Glomerular visceral epithelial cell (primary cell): Measurements from ENCODE around the gene IL21R.
A peak's percentile ranks its signal among the peaks of the same experiment; 100 is the strongest.
"Not testable (repeated sequence)": the region's sequence is repeated elsewhere in the genome, so short reads cannot be mapped to it uniquely, and the experiment has no call there.

ENCODE experiments used
- DNase-seq: peaks from one replicate; pipeline ENCODE4 v3.0.0-alpha.2; 2016; ENCODE audit errors: extremely low spot score

The IL21R gene

DNA sequence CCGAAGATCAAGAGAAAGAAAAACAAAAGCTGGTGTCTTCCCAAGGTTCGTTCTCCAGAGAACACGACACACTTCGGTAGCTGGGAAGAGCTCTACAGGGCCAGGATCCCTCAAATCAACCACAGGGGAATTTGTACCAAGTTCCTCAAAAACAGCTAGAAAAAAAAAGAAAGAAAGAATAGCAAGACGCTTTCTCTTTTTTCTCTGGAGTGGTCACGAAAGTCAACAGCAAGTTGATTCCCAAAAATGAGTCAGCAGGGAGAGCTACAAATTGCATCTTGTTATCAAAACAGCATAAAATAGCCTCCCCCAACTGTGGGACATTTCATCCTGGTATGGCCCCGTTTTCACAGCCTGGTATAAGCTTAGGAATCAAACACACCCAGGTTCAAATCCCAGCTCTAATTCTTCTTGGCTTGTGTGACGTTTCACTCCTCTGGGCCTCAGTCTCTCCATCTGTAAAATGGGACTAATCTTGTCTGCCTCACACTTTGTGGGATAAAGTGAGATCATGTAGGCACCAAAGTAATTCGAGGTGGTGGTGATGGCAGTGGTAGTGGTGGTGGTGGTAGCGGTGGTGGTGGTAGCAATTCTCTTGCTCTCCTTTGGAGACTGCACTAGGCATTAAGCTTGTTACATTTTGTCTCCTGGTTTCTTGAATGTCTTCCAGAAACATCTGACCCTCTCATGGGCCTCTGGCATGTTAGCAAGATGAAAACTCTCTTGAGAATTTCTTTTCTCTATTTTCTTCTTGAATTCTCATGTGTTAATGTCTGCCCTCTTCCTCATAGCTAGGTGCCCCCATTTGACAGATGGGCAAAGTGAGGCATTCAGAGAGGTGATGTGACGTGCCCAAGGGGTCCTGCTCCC lies 988 bp upstream of the IL21R start:
- peak; percentile 25 for DNase-seq

DNA sequence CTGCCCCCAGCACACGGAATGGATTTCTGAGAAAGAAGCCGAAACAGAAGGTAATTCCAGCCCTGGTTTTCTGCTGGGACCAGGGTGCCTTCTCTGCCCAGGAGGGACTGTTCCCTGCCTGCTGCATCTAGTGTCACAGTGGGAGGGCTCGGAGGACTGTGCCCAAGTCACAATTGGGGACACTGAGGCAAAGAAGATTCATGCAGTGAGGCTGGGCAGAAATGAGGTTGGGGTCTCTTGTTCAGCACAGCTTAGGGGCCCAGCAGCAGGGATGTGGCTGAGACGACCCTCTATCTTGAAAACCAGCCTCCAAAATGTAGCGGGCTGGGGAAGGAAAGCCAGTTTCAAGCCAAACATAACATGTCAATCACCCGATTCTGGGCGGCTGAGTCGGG lies 592 bp downstream of the IL21R start:
- no peak for DNase-seq

DNA sequence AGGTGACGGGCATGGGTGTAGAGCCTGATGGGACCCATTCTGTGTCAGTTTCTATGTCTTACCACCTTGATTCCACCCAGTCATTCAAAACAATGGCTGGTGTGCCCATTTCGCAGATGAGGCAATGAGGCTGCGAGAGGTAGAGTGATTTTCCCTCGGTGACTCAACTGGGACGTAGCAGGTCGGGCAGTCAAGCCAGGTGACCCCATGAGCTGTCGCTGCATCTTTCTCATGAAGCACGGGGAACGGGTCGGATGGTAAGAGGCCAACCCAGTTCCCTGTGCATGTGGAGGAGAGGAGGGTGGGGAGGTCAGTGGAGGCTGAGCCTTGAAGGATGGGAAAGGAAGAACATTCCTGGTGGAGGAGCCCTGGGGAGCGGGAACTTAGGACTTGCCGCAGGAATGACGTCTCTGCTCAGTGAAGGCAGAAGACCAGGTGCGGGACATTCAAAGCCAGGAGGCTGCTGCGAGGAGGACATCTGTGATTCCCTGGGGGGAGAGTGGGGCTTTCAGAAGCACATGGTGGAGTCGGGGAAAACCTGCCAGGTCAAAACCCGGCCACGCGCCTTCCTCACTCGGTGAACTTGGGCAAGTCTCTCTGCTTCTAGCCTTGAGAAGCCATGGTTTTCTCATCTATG lies 1.1 kb downstream of the IL21R start:
- no peak for DNase-seq

DNA sequence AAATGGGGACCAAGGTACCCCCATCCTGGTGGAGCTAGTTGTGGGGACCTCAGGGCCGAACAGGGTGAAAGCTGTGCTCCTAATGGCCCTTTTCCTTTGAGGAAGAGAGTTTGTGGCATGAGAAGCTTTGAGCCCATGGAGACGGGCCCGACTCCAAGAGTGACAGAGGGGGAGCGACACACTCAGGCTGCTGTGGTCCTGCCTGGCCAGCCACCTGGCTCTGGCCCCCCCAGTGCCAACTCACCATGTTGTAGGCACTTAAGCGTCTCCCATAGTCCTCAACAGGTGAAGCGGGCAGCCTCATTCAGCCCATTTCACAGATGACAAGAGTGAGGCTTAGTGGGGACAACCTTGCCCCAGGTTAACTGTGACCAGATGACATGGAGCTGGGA lies 1.6 kb downstream of the IL21R start:
- DNase-seq: no peak

DNA sequence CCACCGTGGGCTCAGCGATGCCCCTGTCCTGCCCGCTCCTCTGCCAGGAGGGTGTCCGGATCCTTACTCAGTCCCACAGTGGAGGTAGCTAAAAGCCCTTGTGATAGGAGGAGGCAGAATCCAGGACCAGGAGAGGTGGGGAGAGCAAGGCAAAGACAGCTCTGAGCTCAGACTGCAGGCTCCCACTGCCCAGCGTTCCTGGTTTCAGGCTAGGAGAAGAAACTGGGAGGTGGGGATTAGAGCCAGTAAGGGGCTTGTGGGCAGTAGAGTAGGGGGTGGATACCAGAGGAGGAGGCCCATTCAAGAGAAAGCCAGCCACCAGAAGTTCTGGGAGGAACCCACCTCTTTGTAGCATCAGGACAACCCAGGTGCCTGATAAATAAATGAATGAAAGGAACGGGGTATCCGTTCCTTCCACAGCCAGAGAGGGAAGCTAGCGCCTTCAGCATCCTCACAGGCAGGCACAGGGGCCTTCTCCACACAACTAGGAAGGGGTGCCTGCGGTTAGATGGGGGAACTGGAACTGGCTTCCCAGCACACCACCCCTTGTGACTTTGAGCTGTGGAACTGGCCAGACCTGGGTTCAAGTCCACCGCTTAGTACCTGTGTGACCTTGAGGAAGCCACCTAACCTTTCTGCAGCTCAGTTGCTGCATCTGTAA lies 2.3 kb downstream of the IL21R start:
- DNase-seq: no peak

DNA sequence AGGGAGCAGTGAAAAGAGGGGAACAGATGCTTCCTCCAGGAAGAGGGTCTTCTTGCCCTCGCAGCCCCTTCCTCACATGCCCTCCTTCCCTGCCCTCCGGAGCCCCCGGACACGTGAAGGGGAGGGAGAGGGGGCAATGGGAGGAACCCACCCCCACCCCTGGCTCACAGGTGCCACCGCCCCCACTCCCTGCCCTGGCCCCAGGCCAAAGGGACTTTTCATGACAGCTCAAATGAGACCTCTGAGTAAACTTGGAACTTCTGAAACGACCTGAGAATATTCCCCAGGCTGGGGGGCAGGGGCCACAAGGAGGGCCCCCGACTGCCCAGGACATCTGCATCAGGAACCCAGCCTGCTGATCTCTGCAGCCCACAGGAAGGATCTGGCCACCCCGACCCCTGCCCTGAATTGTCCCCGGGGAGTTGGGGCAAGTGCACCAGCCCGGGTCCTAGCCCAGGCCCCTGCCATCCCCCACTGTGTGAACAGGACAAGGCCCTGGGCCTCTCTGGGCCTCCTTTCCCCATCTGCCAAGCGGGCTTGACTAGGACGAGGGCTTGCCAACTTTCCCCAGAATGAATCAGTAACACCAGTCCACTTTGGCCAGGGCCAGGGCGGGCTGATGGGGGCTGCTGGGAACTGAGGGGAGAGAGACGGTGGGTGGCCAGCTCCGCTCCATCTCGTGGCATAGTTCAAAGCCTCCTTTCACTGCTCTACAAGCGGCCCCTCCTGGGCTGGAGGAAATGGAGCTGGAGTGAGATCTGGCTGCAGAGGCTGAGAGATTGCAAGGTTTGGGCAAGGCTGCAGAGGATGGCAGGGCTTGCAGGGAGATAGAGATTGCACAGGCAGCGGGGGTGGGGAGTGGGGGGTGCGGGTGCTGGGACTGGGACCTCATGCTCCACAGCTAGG lies 3.8 kb downstream of the IL21R start:
- no peak for DNase-seq

DNA sequence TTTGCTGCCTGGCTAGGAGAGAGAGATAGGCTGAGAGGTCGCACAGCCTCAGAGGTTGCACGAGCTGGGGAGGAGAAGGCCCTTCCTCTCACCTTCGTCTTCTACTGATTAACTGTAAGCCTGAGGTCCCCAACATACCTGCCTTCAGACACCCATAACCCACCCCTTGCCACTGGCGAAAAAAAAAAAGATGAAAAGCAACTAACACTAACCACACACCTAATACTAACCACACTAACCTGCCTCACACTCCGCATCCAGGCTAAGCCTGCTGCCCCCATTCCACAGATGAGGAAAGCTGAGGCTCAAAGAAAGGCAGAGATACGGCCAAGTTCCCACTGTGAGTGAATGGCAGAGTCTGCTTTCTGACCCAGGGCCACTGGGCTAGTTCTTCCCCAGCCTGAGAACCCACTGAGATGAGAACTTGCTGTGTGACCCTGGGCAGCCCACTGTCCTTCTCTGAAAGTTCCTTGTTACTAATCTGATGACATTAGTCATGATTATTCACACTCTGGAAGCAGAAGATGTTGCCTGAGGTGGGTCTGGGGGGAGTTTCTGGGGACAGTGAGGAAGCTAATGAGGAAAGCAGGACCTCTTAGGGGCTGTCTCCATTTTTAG lies 4.6 kb downstream of the IL21R start:
- DNase-seq: no peak

DNA sequence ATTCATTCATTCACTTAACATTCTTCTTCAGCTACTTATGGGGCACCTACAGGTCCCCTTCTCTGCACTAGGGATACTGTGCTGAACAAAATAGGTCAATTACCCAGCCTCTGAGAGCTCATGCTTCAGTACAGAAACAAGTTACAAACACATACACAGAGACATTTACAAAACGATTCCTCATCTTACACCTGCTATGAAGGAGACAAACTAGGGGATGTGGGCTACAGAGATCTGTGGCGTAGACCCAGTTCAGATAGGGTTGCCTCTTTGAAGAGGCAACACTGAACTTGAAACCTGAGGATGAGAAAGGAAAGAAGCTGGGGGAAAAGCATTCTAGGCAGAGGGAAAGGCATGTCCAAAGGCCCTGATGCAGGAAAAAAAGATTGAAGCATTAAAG lies 5.2 kb downstream of the IL21R start:
- no peak for DNase-seq

DNA sequence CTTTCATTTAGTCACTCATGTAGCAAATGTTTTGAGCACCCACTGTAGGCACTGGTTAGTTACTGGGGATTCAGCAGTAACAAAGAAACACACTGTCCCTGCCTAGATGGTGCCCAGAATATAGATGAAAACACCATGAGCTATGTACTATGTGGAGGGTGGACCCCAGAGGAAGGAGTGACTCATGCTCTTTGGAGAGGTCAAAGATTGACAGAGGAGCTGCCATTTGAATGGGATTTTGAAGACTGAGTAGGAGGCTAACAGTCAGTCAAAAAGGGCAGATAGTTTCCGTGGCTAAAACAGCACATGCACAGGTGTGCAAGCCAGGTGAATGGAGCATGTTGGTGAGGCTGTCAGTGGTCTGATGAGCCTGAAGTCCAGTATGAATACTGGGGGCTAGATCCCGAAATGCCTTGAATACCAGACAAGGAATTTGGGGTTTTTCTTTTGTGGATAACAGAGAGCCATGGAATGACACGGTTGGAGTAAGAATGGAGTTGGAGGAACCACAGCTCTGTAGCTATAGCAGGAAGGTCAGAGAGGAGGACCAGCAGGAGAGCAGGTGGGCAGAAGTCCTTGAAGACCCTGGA lies 6.1 kb downstream of the IL21R start:
- DNase-seq: peak; percentile 31

DNA sequence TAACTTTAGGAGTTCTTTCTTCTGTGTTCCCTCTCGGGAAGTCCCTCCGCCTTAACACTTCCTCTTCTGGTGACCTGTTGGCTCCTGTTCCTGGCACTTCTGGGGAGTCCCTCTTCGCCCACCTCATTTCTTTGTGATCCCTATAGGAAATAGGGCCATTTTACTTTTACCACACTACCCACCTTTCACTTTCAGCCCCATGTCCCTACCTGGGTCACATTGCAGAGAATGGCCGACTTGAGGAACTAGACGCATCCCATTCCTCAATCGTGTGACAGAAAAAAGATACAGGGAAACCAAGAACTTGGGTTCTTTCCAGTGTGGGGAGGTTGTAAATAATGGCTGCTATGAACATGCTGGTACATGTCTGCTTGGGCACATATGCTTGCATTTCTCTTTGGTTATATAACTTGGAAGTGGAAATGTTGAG lies 6.6 kb downstream of the IL21R start:
- no peak for DNase-seq

DNA sequence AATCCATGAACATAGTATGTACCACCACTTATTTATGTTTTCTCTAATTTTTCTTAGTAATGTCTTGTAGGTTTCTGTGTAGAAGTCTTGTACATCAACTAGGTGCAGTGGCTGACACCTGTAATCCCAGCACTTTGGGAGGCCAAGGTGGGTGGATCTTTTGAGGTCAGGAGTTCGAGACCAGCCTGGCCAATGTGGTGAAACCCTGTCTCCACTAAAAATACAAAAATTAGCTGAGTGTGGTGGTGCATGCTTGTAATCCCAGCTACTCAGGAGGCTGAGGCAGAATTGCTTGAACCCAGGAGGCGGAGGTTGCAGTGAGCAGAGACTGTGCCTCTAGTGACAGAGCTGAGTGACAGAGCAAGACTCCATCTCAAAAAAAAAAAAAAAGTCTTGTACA lies 8.0 kb downstream of the IL21R start:
- DNase-seq: not testable (repeated sequence)

DNA sequence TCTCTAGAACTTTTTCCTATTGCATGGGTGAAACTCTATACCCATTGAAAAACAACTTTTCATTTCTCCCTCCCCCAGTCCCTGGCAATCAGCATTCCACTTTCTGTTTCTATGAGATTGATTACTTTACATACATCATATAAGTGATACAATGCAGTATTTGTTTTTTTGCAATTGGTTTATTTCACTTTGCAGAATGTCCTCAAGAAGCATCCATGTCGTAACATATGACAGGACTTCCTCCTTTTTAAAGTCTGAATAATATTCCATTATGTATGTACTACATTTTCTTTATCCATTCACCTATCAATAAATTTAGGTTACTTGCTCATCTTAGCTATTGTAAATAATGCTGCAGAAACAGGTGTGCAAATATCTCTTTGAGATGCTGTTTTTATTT lies 8.8 kb downstream of the IL21R start:
- no peak for DNase-seq

DNA sequence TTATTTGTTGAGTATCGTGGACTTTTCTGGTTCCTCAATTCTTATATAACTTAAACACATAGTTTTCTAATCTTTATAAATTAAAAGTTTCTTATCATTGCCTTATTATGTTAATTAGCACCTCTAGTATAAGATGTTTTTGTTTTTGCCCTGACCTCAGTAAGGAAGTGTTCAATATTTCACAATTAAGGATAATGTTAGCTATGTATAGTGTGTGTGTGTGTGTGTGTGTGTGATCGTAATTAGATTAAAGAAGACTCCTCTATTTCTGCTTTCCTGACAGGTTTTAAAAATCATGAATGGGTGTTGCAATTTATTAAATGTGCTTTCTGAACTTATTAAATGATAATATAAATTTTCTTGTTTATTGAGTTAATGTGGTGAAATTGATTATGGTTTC lies 12.0 kb downstream of the IL21R start:
- no peak for DNase-seq

DNA sequence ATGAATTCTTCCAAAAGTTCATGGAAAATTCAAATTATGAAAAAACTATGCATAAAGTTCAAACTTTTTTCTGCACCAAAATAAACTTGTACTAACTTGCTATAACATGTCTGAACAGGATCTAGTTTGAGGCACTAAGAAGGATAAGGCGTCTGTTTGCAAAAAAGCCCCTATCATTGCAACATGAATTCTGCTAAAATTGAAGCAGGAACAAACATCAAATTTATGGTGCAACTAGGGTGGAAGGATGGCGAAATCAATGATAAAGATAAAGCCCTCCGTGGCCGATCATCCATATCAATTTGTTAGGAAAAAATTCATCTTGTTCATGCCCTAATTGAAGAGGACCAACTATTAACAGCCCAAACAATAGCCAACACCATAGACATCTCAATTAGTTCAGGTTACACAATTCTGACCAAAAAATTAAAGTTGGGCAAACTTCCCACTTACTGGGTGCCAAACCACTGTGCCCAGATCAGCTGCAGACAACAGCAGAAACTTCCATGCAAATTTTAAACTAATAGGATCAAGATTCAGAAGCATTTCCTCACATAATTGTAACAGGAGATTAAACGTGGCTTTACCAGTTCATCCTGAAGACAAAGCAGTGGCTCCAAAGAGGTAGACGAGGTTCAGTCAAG lies 12.9 kb downstream of the IL21R start:
- no peak for DNase-seq

DNA sequence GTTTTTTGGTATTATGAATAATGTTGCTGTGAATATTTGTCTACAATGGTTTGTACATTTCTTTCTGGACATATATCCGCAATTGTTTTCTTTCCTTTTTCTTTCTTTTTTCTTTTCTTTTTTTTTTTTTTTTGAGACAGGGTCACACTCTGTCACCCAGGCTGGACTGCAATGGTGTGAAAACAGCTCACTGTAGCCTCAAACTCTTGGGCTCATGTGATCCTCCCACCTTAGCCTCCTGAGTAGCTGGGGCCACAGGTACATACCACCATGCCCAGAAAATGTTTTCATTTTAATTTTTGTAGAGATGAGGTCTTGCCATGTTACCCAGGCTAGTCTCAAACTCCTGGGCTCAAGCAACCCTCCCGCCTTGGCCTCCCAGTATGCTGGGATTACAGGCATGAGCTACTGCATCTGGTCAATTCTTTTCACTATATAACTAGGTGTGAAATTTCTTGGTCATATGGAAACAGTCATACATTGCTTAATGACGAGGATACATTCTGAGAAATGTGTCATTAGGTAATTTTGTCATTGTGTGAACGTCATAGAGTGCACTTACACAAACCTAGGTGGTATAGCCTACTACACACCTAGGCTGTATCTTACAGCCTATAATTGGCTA lies 15.2 kb downstream of the IL21R start:
- DNase-seq: no peak

DNA sequence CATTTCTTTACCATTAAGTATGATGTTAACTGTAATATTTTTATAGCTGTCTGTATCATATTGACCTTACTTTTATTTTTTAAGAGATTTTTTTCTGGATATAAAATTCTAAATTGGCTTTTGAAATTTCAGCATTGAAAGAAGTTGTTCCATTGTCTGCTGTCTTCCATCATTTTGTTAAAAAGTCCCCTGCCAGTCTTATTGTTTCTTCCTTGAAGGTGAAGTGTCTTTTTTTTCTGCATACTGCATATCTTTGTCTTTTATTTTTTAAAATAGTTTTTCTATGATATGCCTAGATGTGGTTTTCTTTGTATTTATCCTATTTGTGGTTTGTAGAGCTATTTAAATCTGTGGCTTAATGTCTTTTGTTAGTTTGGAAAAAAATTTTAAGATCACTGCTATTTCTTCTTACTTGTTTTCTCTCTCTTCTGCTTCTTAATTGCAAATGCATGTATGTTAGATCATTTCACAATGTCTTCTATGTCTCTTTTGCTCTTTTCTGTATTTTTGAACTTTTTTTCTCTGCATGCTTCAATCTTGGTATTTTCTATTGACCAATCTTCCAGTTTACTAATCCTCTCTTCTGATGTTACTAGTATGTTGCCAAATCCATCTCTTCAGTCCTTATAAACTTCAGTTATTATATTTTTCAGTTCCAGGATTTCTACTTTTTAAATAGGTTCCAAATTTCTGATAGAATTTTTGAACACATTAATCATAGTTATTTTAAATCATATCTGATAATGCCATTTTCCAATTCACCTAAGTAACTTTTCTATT lies 20.2 kb downstream of the IL21R start:
- no peak for DNase-seq

DNA sequence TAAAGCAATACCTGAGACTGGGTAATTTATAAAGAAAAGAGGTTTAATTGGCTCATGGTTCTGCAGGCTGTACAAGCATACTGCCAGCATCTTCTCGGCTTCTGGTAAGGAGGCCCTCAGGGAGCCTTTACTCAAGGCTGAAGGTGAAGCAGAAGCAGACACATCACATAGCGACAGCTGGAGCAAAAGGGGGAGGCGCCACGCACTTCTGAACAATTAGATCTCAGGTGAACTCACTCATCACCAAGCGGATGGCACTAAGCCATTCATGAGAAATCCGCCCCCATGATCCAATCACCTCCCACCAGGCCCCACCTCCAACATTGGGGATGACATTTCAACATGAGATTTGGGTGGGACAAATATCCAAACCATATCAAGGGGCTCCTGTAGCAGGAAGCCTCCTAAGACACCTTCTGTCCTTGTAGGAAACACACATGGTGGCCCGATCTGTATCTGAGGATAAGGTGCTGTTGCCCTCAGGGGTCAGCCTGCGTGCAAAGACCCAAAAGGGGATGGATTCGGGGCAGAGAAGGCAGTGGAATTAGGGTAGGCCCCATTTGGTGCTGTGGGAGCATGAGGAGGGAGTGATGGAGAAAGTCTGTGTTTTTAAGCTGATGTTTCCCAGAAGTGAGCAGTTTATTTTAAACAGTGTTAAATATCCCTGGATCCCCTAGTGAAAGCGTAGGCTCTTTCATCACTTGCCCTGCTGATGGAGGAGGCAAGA lies 23.0 kb downstream of the IL21R start:
- DNase-seq: no peak

DNA sequence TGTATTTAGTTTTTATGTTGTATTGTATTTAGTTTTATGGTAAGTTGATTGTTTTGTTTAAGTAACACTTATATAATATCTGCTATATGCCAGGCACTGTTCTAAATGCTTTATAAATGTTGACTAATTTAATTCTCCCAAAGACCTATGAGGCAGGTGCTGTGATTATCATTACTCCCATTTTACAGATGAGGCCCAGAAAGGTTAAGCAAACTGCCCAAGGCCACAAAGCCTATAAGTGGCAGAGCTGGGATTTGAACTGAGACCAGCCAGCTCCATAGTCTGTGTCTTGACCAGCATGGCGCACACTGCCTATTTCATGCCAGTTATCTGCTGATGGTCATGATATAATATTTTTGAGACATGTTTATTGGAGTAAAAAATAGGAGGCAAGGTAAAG lies 24.0 kb downstream of the IL21R start:
- no peak for DNase-seq
